ENCODE data around the gene BRWD1. TPM values are rescaled to one million over a fixed set of nuclear protein-coding genes. Genes with fewer than 3 reads are reported as not detected.

BRWD1 gene
- polyA plus RNA-seq, 2 of the 4 experiments (the other 2 are of a cell fraction): 6.9 to 22.2 TPM

GRCh38 chr21:39183272-39184049 is 130.0 kb downstream of the BRWD1 start, which contains the start of gene PSMG1:
TSS of gene PSMG1 (minus strand) at chr21:39183451. CDS start at chr21:39183385, 66 bp downstream.
- ATAC-seq (peak; percentile 88 to 94), FAIRE-seq (no peak), DNase-seq (ENCODE audit: low read depth in 1 of 2, low spot score in 1 of 2) (peak; percentile 44 to 93)
- ChIA-PET CTCF (interaction anchor here (0.6 to 0.7 kb wide), 2 partner anchors 204 to 376 kb away, joined by 3 read pairs; no protein-coding TSS in a partner anchor), POLR2A (interaction anchor here (0.7 to 1.4 kb wide), 10 partner anchors 12 to 401 kb away, joined by 3 to 5 read pairs (median 4); partner anchors contain the start of gene HMGN1)
- no peak for TF ChIP-seq EP300 (IDR thresholded peaks at IDR 0.05)
- no peak for TF ChIP-seq FOSL2 (IDR thresholded peaks at IDR 0.05)
- TF ChIP-seq FOSL2 (CRISPR knock-in tag; IDR thresholded peaks at IDR 0.05): no peak
- TF ChIP-seq, protein P1, sequence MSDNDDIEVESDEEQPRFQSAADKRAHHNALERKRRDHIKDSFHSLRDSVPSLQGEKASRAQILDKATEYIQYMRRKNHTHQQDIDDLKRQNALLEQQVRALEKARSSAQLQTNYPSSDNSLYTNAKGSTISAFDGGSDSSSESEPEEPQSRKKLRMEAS (IDR thresholded peaks at IDR 0.05): peak; percentile 77
- TF ChIP-seq RFX5 (IDR thresholded peaks at IDR 0.05): no peak
- no peak for TF ChIP-seq HEYL (CRISPR knock-in tag; IDR thresholded peaks at IDR 0.05)
- TF ChIP-seq ZFP36 (IDR thresholded peaks at IDR 0.05; ENCODE audit: borderline replicate concordance, partially characterized antibody): no peak
- peak; percentile 33 for TF ChIP-seq CHD2 (IDR thresholded peaks at IDR 0.05; ENCODE audit: low read length, partially characterized antibody)
- TF ChIP-seq POLR2AphosphoS2 (conservative IDR thresholded peaks at IDR 0.05; ENCODE audit: low read length): peak; percentile 47; the same call in 1 of the 2 replicates
- no peak for TF ChIP-seq ZNF302 (CRISPR knock-in tag; IDR thresholded peaks at IDR 0.05)
- peak; percentile 56; the same call in 1 of the 2 replicates for TF ChIP-seq E2F6 (IDR thresholded peaks at IDR 0.05; ENCODE audit: borderline replicate concordance, low read depth)
- no peak for TF ChIP-seq HOXB5 (CRISPR knock-in tag; IDR thresholded peaks at IDR 0.05)
- TF ChIP-seq, protein P2, sequence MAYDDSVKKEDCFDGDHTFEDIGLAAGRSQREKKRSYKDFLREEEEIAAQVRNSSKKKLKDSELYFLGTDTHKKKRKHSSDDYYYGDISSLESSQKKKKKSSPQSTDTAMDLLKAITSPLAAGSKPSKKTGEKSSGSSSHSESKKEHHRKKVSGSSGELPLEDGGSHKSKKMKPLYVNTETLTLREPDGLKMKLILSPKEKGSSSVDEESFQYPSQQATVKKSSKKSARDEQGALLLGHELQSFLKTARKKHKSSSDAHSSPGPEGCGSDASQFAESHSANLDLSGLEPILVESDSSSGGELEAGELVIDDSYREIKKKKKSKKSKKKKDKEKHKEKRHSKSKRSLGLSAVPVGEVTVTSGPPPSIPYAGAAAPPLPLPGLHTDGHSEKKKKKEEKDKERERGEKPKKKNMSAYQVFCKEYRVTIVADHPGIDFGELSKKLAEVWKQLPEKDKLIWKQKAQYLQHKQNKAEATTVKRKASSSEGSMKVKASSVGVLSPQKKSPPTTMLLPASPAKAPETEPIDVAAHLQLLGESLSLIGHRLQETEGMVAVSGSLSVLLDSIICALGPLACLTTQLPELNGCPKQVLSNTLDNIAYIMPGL (CRISPR knock-in tag; IDR thresholded peaks at IDR 0.05; ENCODE audit: borderline replicate concordance): no peak
- TF ChIP-seq, protein P3, sequence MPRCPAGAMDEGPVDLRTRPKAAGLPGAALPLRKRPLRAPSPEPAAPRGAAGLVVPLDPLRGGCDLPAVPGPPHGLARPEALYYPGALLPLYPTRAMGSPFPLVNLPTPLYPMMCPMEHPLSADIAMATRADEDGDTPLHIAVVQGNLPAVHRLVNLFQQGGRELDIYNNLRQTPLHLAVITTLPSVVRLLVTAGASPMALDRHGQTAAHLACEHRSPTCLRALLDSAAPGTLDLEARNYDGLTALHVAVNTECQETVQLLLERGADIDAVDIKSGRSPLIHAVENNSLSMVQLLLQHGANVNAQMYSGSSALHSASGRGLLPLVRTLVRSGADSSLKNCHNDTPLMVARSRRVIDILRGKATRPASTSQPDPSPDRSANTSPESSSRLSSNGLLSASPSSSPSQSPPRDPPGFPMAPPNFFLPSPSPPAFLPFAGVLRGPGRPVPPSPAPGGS (IDR thresholded peaks at IDR 0.05): peak; percentile 54; the same call in 1 of the 3 replicates
- no peak for TF ChIP-seq RARB (CRISPR knock-in tag; IDR thresholded peaks at IDR 0.05)
- TF ChIP-seq, protein P4, sequence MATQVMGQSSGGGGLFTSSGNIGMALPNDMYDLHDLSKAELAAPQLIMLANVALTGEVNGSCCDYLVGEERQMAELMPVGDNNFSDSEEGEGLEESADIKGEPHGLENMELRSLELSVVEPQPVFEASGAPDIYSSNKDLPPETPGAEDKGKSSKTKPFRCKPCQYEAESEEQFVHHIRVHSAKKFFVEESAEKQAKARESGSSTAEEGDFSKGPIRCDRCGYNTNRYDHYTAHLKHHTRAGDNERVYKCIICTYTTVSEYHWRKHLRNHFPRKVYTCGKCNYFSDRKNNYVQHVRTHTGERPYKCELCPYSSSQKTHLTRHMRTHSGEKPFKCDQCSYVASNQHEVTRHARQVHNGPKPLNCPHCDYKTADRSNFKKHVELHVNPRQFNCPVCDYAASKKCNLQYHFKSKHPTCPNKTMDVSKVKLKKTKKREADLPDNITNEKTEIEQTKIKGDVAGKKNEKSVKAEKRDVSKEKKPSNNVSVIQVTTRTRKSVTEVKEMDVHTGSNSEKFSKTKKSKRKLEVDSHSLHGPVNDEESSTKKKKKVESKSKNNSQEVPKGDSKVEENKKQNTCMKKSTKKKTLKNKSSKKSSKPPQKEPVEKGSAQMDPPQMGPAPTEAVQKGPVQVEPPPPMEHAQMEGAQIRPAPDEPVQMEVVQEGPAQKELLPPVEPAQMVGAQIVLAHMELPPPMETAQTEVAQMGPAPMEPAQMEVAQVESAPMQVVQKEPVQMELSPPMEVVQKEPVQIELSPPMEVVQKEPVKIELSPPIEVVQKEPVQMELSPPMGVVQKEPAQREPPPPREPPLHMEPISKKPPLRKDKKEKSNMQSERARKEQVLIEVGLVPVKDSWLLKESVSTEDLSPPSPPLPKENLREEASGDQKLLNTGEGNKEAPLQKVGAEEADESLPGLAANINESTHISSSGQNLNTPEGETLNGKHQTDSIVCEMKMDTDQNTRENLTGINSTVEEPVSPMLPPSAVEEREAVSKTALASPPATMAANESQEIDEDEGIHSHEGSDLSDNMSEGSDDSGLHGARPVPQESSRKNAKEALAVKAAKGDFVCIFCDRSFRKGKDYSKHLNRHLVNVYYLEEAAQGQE (IDR thresholded peaks at IDR 0.05): peak; percentile 56
- TF ChIP-seq CHD4 (IDR thresholded peaks at IDR 0.05; ENCODE audit: borderline replicate concordance): no peak
- no peak for TF ChIP-seq EHF (CRISPR knock-in tag; IDR thresholded peaks at IDR 0.05)
- TF ChIP-seq PHF8 (IDR thresholded peaks at IDR 0.05; ENCODE audit: borderline replicate concordance, low read depth): peak; percentile 94; the same call in 1 of the 2 replicates
- peak; percentile 80 for TF ChIP-seq MYC (IDR thresholded peaks at IDR 0.05; ENCODE audit: borderline replicate concordance, low read length)
- TF ChIP-seq KDM5A (IDR thresholded peaks at IDR 0.05): no peak
- no peak for TF ChIP-seq NPAS2 (CRISPR knock-in tag; IDR thresholded peaks at IDR 0.05; ENCODE audit: borderline replicate concordance)
- TF ChIP-seq JUN (IDR thresholded peaks at IDR 0.05): peak in 1 of 2 experiments; percentile 56; a peak in 1 of 5 replicates
- no peak for TF ChIP-seq EHMT2 (IDR thresholded peaks at IDR 0.05; ENCODE audit: low read depth)
- no peak for TF ChIP-seq MAZ (IDR thresholded peaks at IDR 0.05; ENCODE audit: borderline replicate concordance, low read depth, low read length)
- TF ChIP-seq TFCP2L1 (CRISPR knock-in tag; IDR thresholded peaks at IDR 0.05): peak; percentile 86
- no peak for TF ChIP-seq ESRRA (IDR thresholded peaks at IDR 0.05; ENCODE audit: borderline replicate concordance, low read length)
- TF ChIP-seq, protein P5, sequence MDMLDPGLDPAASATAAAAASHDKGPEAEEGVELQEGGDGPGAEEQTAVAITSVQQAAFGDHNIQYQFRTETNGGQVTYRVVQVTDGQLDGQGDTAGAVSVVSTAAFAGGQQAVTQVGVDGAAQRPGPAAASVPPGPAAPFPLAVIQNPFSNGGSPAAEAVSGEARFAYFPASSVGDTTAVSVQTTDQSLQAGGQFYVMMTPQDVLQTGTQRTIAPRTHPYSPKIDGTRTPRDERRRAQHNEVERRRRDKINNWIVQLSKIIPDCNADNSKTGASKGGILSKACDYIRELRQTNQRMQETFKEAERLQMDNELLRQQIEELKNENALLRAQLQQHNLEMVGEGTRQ (IDR thresholded peaks at IDR 0.05): peak; percentile 24; the same call in 1 of the 2 replicates
- TF ChIP-seq FOSB (CRISPR knock-in tag; IDR thresholded peaks at IDR 0.05): no peak
- TF ChIP-seq POLR2A (IDR thresholded peaks at IDR 0.05; ENCODE audit: low read length): peak; percentile 93
- no peaks in the 10 kb centered on the region for H3K9me3 ChIP-seq
- WGBS (ENCODE audit: missing lambda C conversion rate): 8% methylated on average over 5 of the region's 76 CpGs
- H3K27ac ChIP-seq: peak within 1 kb of the TSS; percentile 93 to 94
- H3K4me2 ChIP-seq: peak within 1 kb of the TSS; percentile 95
- 0 out of 3 replicates have a peak, but pooled peaks cover 9% of the 10 kb centered on the region for H3K4me1 ChIP-seq
- H3K4me3 ChIP-seq: peak within 1 kb of the TSS; percentile 94

All from A549 (cell line).